ENCODE data around the gene HES5. TPM values are rescaled to one million over a fixed set of nuclear protein-coding genes. Genes with fewer than 3 reads are reported as not detected.

Gene HES5
- total and polyA plus RNA-seq, 2 of the 13 experiments (the other 11 are each of a cell fraction or from before 2014, with no cell fraction given): not detected

DNA sequence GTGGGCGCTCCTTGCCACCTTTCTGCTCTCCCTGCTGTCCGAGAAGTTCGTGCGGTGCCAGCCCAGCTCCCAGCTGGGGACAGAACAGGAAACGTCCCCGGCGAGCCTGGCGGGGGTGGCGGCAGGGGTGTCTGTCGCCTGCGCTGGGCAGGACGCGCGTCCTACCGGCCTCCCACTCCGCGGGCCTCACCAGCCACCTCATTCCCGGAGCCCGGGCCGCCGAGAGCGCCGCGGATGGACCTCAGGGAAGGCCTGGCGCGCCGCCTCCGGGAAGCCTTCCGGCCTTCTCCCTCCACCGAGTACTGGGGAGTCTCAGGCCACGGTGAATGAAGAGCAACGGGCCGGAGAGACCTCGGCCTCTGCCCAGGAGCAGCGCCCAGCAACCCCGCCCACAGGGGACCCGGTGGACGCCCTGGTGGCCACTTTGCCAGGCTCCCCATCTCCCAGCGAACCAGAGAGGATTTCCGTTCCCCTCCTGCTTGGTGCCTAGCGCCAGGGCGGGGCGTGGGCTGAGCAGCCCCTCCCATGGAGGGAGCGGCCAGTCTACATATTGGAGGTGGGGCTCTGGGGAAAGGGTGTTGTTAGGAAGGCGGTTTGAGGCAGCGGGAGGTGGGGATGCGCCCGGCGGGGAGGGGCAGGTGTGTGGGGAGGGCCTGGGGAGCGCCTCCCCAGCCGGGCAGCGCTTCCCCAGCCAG lies 16.6 kb upstream of the HES5 start (continued):
- TF ChIP-seq, protein P1, sequence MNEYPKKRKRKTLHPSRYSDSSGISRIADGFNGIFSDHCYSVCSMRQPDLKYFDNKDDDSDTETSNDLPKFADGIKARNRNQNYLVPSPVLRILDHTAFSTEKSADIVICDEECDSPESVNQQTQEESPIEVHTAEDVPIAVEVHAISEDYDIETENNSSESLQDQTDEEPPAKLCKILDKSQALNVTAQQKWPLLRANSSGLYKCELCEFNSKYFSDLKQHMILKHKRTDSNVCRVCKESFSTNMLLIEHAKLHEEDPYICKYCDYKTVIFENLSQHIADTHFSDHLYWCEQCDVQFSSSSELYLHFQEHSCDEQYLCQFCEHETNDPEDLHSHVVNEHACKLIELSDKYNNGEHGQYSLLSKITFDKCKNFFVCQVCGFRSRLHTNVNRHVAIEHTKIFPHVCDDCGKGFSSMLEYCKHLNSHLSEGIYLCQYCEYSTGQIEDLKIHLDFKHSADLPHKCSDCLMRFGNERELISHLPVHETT (CRISPR knock-in tag; conservative IDR thresholded peaks at IDR 0.05): no peak
- TF ChIP-seq ZBTB8A (CRISPR knock-in tag; IDR thresholded peaks at IDR 0.05; ENCODE audit: borderline replicate concordance, low read depth) (no peak), EP300 (IDR thresholded peaks at IDR 0.05; ENCODE audit: low read depth in 2 of 2, low read length in 2 of 2) (no peak), EP300 (CRISPR knock-in tag; IDR thresholded peaks at IDR 0.05; ENCODE audit: borderline replicate concordance) (no peak), KDM6A (CRISPR knock-in tag; IDR thresholded peaks at IDR 0.05; ENCODE audit: low read depth) (no peak), MIXL1 (CRISPR knock-in tag; IDR thresholded peaks at IDR 0.05) (no peak), BORCS8-MEF2B (CRISPR knock-in tag; IDR thresholded peaks at IDR 0.05) (no peak), RXRB (CRISPR knock-in tag; IDR thresholded peaks at IDR 0.05; ENCODE audit: borderline replicate concordance) (no peak), ZFP62 (CRISPR knock-in tag; IDR thresholded peaks at IDR 0.05) (no peak), BCL6 (CRISPR knock-in tag; IDR thresholded peaks at IDR 0.05) (no peak), ZFP90 (CRISPR knock-in tag; IDR thresholded peaks at IDR 0.05; ENCODE audit: borderline replicate concordance) (no peak), CEBPG (CRISPR knock-in tag; IDR thresholded peaks at IDR 0.05) (no peak), ZFP82 (CRISPR knock-in tag; IDR thresholded peaks at IDR 0.05; ENCODE audit: borderline replicate concordance) (no peak), ARHGAP35 (CRISPR knock-in tag; IDR thresholded peaks at IDR 0.05; ENCODE audit: borderline replicate concordance) (no peak; the same call in 1 of the 2 replicates), ZNF225 (CRISPR knock-in tag; IDR thresholded peaks at IDR 0.05) (no peak; the same call in 1 of the 2 replicates), ZBTB1 (CRISPR knock-in tag; IDR thresholded peaks at IDR 0.05; ENCODE audit: borderline replicate concordance) (no peak), MAF1 (CRISPR knock-in tag; IDR thresholded peaks at IDR 0.05; ENCODE audit: borderline replicate concordance) (no peak), MTA1 (CRISPR knock-in tag; IDR thresholded peaks at IDR 0.05; ENCODE audit: borderline replicate concordance) (no peak), TBL1XR1 (IDR thresholded peaks at IDR 0.05; ENCODE audit: borderline replicate concordance, low read length, partially characterized antibody) (no peak), KDM5A (IDR thresholded peaks at IDR 0.05; ENCODE audit: borderline replicate concordance, low read length) (no peak)
- TF ChIP-seq, protein P2, sequence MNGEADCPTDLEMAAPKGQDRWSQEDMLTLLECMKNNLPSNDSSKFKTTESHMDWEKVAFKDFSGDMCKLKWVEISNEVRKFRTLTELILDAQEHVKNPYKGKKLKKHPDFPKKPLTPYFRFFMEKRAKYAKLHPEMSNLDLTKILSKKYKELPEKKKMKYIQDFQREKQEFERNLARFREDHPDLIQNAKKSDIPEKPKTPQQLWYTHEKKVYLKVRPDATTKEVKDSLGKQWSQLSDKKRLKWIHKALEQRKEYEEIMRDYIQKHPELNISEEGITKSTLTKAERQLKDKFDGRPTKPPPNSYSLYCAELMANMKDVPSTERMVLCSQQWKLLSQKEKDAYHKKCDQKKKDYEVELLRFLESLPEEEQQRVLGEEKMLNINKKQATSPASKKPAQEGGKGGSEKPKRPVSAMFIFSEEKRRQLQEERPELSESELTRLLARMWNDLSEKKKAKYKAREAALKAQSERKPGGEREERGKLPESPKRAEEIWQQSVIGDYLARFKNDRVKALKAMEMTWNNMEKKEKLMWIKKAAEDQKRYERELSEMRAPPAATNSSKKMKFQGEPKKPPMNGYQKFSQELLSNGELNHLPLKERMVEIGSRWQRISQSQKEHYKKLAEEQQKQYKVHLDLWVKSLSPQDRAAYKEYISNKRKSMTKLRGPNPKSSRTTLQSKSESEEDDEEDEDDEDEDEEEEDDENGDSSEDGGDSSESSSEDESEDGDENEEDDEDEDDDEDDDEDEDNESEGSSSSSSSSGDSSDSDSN (CRISPR knock-in tag; IDR thresholded peaks at IDR 0.05): peak; percentile 58; the same call in 1 of the 2 replicates
- TF ChIP-seq, protein P3, sequence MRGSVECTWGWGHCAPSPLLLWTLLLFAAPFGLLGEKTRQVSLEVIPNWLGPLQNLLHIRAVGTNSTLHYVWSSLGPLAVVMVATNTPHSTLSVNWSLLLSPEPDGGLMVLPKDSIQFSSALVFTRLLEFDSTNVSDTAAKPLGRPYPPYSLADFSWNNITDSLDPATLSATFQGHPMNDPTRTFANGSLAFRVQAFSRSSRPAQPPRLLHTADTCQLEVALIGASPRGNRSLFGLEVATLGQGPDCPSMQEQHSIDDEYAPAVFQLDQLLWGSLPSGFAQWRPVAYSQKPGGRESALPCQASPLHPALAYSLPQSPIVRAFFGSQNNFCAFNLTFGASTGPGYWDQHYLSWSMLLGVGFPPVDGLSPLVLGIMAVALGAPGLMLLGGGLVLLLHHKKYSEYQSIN (CRISPR knock-in tag; IDR thresholded peaks at IDR 0.05; ENCODE audit: borderline replicate concordance): no peak

All from HepG2 (cell line).